ENCODE results near the gene XRCC2. TPM values are rescaled to one million over a fixed set of nuclear protein-coding genes. Genes with fewer than 3 reads are reported as not detected.

The XRCC2 gene
- total RNA-seq, 4 donors from 2014 or later = 0.15 to 1.6 (median 0.57) TPM

DNA sequence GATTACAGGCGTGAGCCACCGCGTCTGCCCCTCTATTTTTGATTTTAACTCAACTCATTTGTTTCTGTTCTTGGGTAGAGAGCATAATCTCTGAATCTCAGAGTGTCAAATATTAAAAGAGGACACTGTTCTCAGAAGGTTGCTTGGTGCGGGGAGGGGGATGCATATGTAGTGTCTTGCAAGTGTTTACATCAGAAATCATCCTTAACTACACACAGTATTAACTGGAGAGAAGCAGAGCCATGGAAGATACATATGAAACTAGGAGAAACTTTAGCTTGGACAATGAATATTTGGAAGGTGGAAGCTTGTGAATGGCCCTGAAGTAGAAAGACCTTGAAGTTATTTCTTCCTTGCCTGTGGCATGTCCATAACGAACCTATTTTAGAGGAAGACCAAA is 57.5 kb downstream of the XRCC2 start:
- Histone ChIP-seq H3K4me3 (replicated peaks in 1 of 3) (no peak overlapping the region), H3K9me3 (no peaks in the 10 kb centered on the region), H3K27me3 (no peaks in the 10 kb centered on the region), H3K27ac (no peak overlapping the region), H3K4me1 (no peaks in the 10 kb centered on the region), H3K36me3 (no peaks in the 10 kb centered on the region)
- DNase-seq = no peak
- WGBS, 2 donors = 95 to 96% methylated on average over 5 of the region's 5 CpGs
- TF ChIP-seq, protein P1, sequence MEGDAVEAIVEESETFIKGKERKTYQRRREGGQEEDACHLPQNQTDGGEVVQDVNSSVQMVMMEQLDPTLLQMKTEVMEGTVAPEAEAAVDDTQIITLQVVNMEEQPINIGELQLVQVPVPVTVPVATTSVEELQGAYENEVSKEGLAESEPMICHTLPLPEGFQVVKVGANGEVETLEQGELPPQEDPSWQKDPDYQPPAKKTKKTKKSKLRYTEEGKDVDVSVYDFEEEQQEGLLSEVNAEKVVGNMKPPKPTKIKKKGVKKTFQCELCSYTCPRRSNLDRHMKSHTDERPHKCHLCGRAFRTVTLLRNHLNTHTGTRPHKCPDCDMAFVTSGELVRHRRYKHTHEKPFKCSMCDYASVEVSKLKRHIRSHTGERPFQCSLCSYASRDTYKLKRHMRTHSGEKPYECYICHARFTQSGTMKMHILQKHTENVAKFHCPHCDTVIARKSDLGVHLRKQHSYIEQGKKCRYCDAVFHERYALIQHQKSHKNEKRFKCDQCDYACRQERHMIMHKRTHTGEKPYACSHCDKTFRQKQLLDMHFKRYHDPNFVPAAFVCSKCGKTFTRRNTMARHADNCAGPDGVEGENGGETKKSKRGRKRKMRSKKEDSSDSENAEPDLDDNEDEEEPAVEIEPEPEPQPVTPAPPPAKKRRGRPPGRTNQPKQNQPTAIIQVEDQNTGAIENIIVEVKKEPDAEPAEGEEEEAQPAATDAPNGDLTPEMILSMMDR (IDR thresholded peaks at IDR 0.05) = no peak
- TF ChIP-seq POLR2A (IDR thresholded peaks at IDR 0.05) = no peak
- intact Hi-C loops (cut with DNase I) = no loop called here

DNA sequence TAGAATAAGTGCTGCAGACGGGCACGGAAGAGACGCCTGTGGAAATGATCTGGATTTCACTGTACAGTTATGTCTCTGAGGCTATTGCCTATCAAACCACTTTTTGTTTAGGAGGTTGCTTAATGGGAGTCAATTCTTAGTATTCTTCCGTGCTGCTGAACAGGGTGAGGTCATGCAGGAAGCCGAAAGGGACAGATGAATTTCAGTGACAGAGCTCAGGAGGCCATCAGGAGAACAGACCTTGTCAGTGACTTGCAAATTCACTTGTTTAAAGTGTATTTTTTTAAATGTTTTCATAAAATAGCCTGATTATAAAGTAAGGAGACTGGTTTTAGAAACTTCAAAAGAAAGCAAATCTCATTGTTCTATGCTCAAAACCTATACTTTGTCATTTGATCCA is 58.9 kb downstream of the XRCC2 start:
- Histone ChIP-seq H3K4me1 (no peaks in the 10 kb centered on the region), H3K27me3 (no peaks in the 10 kb centered on the region), H3K9me3 (no peaks in the 10 kb centered on the region), H3K36me3 (no peaks in the 10 kb centered on the region), H3K4me3 (replicated peaks in 1 of 3) (no peak overlapping the region), H3K27ac (no peak overlapping the region)
- 79 to 84% methylated on average over 5 of the region's 5 CpGs for WGBS, 2 donors
- DNase-seq = no peak
- intact Hi-C loops (cut with DNase I) = no loop called here
- TF ChIP-seq, protein P1 (IDR thresholded peaks at IDR 0.05) = no peak
- TF ChIP-seq POLR2A (IDR thresholded peaks at IDR 0.05) = no peak

DNA sequence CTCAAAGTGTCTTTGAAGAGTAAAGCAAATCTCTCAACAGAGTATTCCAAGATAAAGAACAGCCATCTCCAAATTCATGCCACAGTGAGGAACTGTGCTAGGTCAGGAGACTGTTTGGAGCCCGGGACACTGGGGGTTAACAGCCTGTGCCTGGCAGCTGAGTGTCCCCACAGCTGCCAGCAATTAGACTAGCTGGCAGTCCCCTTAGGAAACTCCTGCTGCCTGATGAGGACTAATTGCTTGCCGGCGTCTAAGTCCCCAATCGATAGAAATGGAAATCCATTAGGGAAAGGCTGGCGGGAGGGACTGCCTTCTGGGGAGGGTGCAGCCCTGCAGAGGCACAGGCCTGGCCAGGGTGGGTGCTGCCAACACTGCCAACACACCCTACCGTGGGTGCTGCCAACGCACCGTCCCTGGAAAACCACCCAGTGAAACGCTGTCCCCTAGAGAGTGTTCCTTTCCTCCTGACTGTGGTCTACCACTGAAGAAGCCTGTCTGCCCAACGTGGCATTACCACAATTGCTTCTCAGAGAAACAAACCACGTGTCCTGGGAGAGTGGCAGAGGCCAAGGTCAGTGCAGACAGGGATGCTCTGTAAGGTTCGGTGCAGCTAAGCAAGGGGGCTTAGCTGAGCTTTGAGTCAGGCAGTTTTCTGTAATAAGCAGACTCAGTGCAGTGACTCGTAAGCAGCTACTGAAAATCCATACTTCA is 60.8 kb downstream of the XRCC2 start:
- no peak overlapping the region for H3K4me3 ChIP-seq (replicated peaks in 1 of 3)
- no peaks in the 10 kb centered on the region for H3K27me3 ChIP-seq
- H3K36me3 ChIP-seq = no peaks in the 10 kb centered on the region
- intact Hi-C loops (cut with DNase I) = no loop called here
- peak; percentile 3 to 5 for DNase-seq
- no peaks in the 10 kb centered on the region for H3K4me1 ChIP-seq
- no peak for TF ChIP-seq POLR2A (IDR thresholded peaks at IDR 0.05)
- TF ChIP-seq, protein P1 (IDR thresholded peaks at IDR 0.05) = no peak
- 19 to 23% methylated on average over 9 of the region's 13 CpGs for WGBS, 2 donors
- no peaks in the 10 kb centered on the region for H3K9me3 ChIP-seq
- H3K27ac ChIP-seq = no peak overlapping the region

DNA sequence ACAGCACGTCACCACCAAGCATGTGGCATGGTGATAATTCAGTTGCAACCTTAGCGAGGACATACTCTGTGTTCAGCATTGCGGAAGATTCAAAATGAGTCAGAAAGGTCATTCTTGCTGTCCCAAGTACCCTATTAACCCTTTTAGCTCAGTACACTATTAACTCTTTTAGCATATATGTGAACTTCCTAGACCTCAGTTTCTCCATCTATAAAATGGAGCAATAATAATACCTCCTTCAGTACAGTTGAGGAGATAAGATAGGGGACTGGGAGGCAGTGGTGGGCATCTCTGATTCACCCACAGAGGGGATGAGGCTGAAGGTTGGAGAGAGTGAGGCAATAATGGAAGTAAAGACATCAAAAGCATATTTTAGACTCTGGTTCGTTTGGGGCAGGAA is 67.3 kb downstream of the XRCC2 start:
- 81% methylated on average over 4 of the region's 4 CpGs for WGBS, 2 donors
- TF ChIP-seq POLR2A (IDR thresholded peaks at IDR 0.05) = no peak
- TF ChIP-seq, protein P1 (IDR thresholded peaks at IDR 0.05) = no peak
- no peak for DNase-seq

DNA sequence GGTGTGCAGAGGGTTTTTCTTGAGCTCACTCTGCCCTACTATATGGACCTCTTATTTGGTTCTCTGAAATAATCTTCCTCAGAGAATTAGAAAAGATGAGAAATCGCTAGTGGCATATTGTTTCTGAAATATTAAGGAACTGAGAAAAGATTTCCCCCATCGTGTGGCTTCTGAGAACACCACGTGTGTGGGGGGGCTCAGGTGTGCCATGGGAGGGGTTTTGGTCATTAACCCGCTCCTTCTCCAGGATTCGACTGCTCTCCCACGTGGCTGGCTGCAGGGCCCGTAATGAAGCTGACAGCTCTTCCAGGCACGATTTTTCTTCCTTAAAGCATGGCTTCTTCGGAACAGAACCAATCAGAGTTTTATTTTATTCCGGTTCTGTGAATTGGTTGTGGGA is 67.7 kb downstream of the XRCC2 start:
- Histone ChIP-seq H3K4me1 (no peaks in the 10 kb centered on the region), H3K27ac (no peak overlapping the region), H3K27me3 (no peaks in the 10 kb centered on the region), H3K4me3 (replicated peaks in 1 of 3) (no peak overlapping the region), H3K36me3 (no peaks in the 10 kb centered on the region), H3K9me3 (no peaks in the 10 kb centered on the region)
- DNase-seq = no peak
- intact Hi-C loops (cut with DNase I) = no loop called here
- TF ChIP-seq, protein P1 (IDR thresholded peaks at IDR 0.05) = no peak
- TF ChIP-seq POLR2A (IDR thresholded peaks at IDR 0.05) = no peak
- WGBS, 2 donors = 73 to 77% methylated on average over 10 of the region's 10 CpGs

More for the DNA sequence above, 67.3 kb downstream of the XRCC2 start:
- no peak overlapping the region for H3K27ac ChIP-seq
- intact Hi-C loops (cut with DNase I) = no loop called here
- no peaks in the 10 kb centered on the region for H3K4me1 ChIP-seq
- H3K4me3 ChIP-seq (replicated peaks in 1 of 3) = no peak overlapping the region
- H3K27me3 ChIP-seq = no peaks in the 10 kb centered on the region
- no peaks in the 10 kb centered on the region for H3K36me3 ChIP-seq
- no peaks in the 10 kb centered on the region for H3K9me3 ChIP-seq

All from thyroid gland (tissue), 4 donors.